ENCODE results near the gene HSBP1L1. TPM values are rescaled to one million over a fixed set of nuclear protein-coding genes. Genes with fewer than 3 reads are reported as not detected.

The HSBP1L1 gene
- total and polyA plus RNA-seq, 2 donors (not counting 3 experiments of a cell fraction or from before 2014, with no cell fraction given), result 5.2 to 7.1 TPM

GRCh38 chr18:79950515-79951341, 13.7 kb upstream of the HSBP1L1 start:
- Histone ChIP-seq H3K4me1 (ENCODE audit: control insufficient read depth, extremely low read depth, insufficient read depth, low read length) (peaks cover 5% of the 10 kb centered on the region), H4K20me1 (replicated peaks; ENCODE audit: control insufficient read depth, extremely low read depth, insufficient read depth, low read length) (no peaks in the 10 kb centered on the region), H3K79me2 (ENCODE audit: control insufficient read depth, insufficient read depth, low read length) (peaks cover 18% of the 10 kb centered on the region), H3K27ac (ENCODE audit: insufficient read depth, low read depth, low read length) (no peak overlapping the region), H3K27me3 (ENCODE audit: control insufficient read depth in 2 of 2, insufficient read depth in 2 of 2, low read length in 2 of 2) (no peaks in the 10 kb centered on the region), H3K4me3 (replicated peaks in 1 of 3; ENCODE audit: insufficient read depth in 1 of 3, low read depth in 1 of 3, low read length in 3 of 3) (peak overlapping the region; percentile 49 to 96 (median 71)), H3K9ac (replicated peaks; ENCODE audit: extremely low read depth, insufficient read depth, low read length) (peak overlapping the region; percentile 59), H3K36me3 (ENCODE audit: control insufficient read depth in 2 of 2, extremely low read depth in 1 of 2, insufficient read depth in 2 of 2, low read length in 2 of 2) (peaks cover 0 to 2% of the 10 kb centered on the region in 2 experiments), H2AFZ (ENCODE audit: low read depth, low read length) (peak overlapping the region; percentile 27), H3K9me3 (replicated peaks; ENCODE audit: control insufficient read depth, insufficient read depth, low read length) (no peaks in the 10 kb centered on the region), H3K4me2 (ENCODE audit: insufficient read depth, low read length) (peak overlapping the region; percentile 68), H3K9me1 (replicated peaks; ENCODE audit: control insufficient read depth, extremely low read depth, insufficient read depth, low read length) (no peaks in the 10 kb centered on the region)
- DNase-seq (ENCODE audit: low read depth, low spot score) (peak; percentile 21), FAIRE-seq (no peak)
- dilution Hi-C loops (cut with MboI; ENCODE audit: extremely low pct_ligation_motif_present, low sequenced_read_pairs) (no loop called here), intact Hi-C loops (cut with micrococcal nuclease) (loop anchor here (1.0 to 10.0 kb wide), 5 partner anchors 14 to 273 kb away; partner anchors contain the start of genes CTDP1, HSBP1L1, KCNG2 and RBFA)
- BruUV-seq (replicated peaks), result no TSS peak
- CTCF ChIA-PET, result interaction anchor here (0.8 to 1.8 kb wide), 4 partner anchors 11 to 58 kb away, joined by 3 to 6 read pairs (median 4); no protein-coding TSS in a partner anchor
- POLR2A ChIA-PET, result interaction anchor here (0.6 kb wide), 1 partner anchor 153 kb away, joined by 4 read pairs; the partner anchor contains the start of gene KCNG2
- TF ChIP-seq JUN (IDR thresholded peaks at IDR 0.05; ENCODE audit: borderline replicate concordance, insufficient read depth, insufficient read length, low read depth) (no peak), POLR2AphosphoS5 (IDR thresholded peaks at IDR 0.05; ENCODE audit: insufficient read depth, low read depth, low read length) (no peak), EZH2 (IDR thresholded peaks at IDR 0.05; ENCODE audit: borderline replicate concordance, low read depth, low read length, severe bottlenecking) (no peak), GATA2 (IDR thresholded peaks at IDR 0.05; ENCODE audit: insufficient read depth, insufficient read length, low read depth, low read length) (no peak), MYC (IDR thresholded peaks at IDR 0.05; ENCODE audit: low read depth, low read length) (no peak), CTCF (IDR thresholded peaks at IDR 0.05; ENCODE audit: extremely low read depth in 1 of 2, insufficient read depth in 1 of 2, low read depth in 1 of 2, low read length in 2 of 2) (no peak), POLR2A (IDR thresholded peaks at IDR 0.05; ENCODE audit: low read depth, low read length) (no peak)
- TF ChIP-seq, protein P1, sequence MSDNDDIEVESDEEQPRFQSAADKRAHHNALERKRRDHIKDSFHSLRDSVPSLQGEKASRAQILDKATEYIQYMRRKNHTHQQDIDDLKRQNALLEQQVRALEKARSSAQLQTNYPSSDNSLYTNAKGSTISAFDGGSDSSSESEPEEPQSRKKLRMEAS (IDR thresholded peaks at IDR 0.05; ENCODE audit: insufficient read depth, insufficient read length), result no peak
